Breast epithelium (tissue), 4 donors: ENCODE measurements around the gene CNMD. TPM values are rescaled to one million over a fixed set of nuclear protein-coding genes. Genes with fewer than 3 reads are reported as not detected.

Experiments
- DNase-seq, 2 donors: peaks; one replicate each; pipeline ENCODE4 v3.0.0-alpha.2; 2019; ENCODE audit warnings: low spot score in 2 of 2
- H3K27ac ChIP-seq, 2 donors: fragments of 200-600 bp; sonication (generic) in 1 of 2; one replicate each; pipeline ENCODE4 v1.5.1; 2016 to 2019; ENCODE audit warnings: mild to moderate bottlenecking in 1 of 2
- H3K27me3 ChIP-seq, 2 donors: fragments of 200-600 bp; sonication (generic) in 1 of 2; one replicate each; pipeline versions ENCODE4 v1.5.1 to v1.6.0; 2017 to 2019; ENCODE audit warnings: control low read depth in 1 of 2, mild to moderate bottlenecking in 1 of 2
- H3K36me3 ChIP-seq: fragments of 200-600 bp; one replicate; pipeline ENCODE4 v1.5.1; 2019
- H3K4me1 ChIP-seq, 2 donors: fragments of 200-600 bp; sonication (generic); one replicate each; pipeline ENCODE4 v1.5.1; 2016 to 2019; ENCODE audit warnings: control low read depth in 1 of 2
- H3K4me3 ChIP-seq, 3 donors: fragments of 200-600 bp; sonication (generic); 1 replicate in 2 of 3; 2 replicates in 1 of 3; pipeline ENCODE4 v1.5.1; 2016 to 2019; ENCODE audit warnings: mild to moderate bottlenecking in 3 of 3, moderate library complexity in 2 of 3
- H3K9me3 ChIP-seq, 2 donors: fragments of 200-600 bp; sonication (generic) in 1 of 2; one replicate each; pipeline ENCODE4 v1.5.1; 2016 to 2019; ENCODE audit warnings: control low read depth in 1 of 2
- CTCF ChIP-seq, 3 donors: fragments of 450-650 bp; IDR thresholded peaks; one replicate each; pipeline ENCODE4 v1.5.1; 2016 to 2017; ENCODE audit warnings: antibody characterized with exemption in 3 of 3, mild to moderate bottlenecking in 3 of 3, moderate library complexity in 3 of 3
- POLR2A ChIP-seq: fragments of 450-650 bp; IDR thresholded peaks from one replicate; pipeline ENCODE4 v1.6.1; 2016; ENCODE audit warnings: antibody characterized with exemption, mild to moderate bottlenecking, moderate library complexity
- POLR2AphosphoS5 ChIP-seq, 3 donors: sonication (generic); formaldehyde crosslinking; IDR thresholded peaks; one replicate each; pipeline ENCODE4 v1.6.1; 2017; ENCODE audit warnings: antibody characterized with exemption in 3 of 3
- intact Hi-C: fragments of 100-400 bp; cut with DNase I; formaldehyde crosslinking; loops from one replicate; pipeline ENCODE4 v1.15.1; 2023; ENCODE audit warnings: low total_unique reads
- total RNA-seq, 3 donors: library from RNA; depleted of rRNA; stranded (reverse); fragments of >200 nt; gene quantifications; one replicate each; pipeline ENCODE4 v1.1.0, GENCODE V29; 2016

CNMD gene
- total RNA-seq, 3 donors from 2014 or later = 0.29 to 0.96 TPM; not detected in 1

- intact Hi-C loops = no loop called here
- Histone ChIP-seq H3K27me3 (peaks cover 3 to 41% of the 10 kb centered on the region in 2 donors), H3K9me3 (no peaks in the 10 kb centered on the region), H3K4me3 (peak overlapping the region; percentile 20 to 58 (median 34)), H3K4me1 (no peaks in the 10 kb centered on the region), H3K27ac (no peak overlapping the region), H3K36me3 (no peaks in the 10 kb centered on the region)
- no peak for DNase-seq
- no peak for TF ChIP-seq CTCF (IDR thresholded peaks at IDR 0.05)
- TF ChIP-seq POLR2A = no peak
- TF ChIP-seq POLR2AphosphoS5 (IDR thresholded peaks at IDR 0.05) = no peak
Observed at GRCh38 chr13:52738719-52739467, 727 bp downstream of the CNMD start.

- Histone ChIP-seq H3K36me3 (no peaks in the 10 kb centered on the region), H3K27ac (no peak overlapping the region), H3K27me3 (peaks cover 3 to 41% of the 10 kb centered on the region in 2 donors), H3K9me3 (no peaks in the 10 kb centered on the region), H3K4me3 (no peak overlapping the region), H3K4me1 (no peaks in the 10 kb centered on the region)
- TF ChIP-seq CTCF (IDR thresholded peaks at IDR 0.05) (no peak), POLR2AphosphoS5 (IDR thresholded peaks at IDR 0.05) (no peak), POLR2A (no peak)
- no peak for DNase-seq
- intact Hi-C loops = no loop called here
Observed at GRCh38 chr13:52737965-52738364, 1.7 kb downstream of the CNMD start.

- intact Hi-C loops = no loop called here
- TF ChIP-seq CTCF (IDR thresholded peaks at IDR 0.05) = no peak
- TF ChIP-seq POLR2A = no peak
- no peak for TF ChIP-seq POLR2AphosphoS5 (IDR thresholded peaks at IDR 0.05)
- Histone ChIP-seq H3K4me1 (no peaks in the 10 kb centered on the region), H3K36me3 (no peaks in the 10 kb centered on the region), H3K27ac (no peak overlapping the region), H3K9me3 (no peaks in the 10 kb centered on the region), H3K4me3 (no peak overlapping the region), H3K27me3 (peaks cover 3 to 41% of the 10 kb centered on the region in 2 donors)
- no peak for DNase-seq
Observed at GRCh38 chr13:52737451-52737850, 2.2 kb downstream of the CNMD start.

GRCh38 chr13:52736891-52737290 is 2.7 kb downstream of the CNMD start:
- no peak for TF ChIP-seq POLR2AphosphoS5 (IDR thresholded peaks at IDR 0.05)
- TF ChIP-seq CTCF (IDR thresholded peaks at IDR 0.05) = no peak
- no peak for TF ChIP-seq POLR2A
- no peak overlapping the region for H3K27ac ChIP-seq
- peaks cover 3 to 41% of the 10 kb centered on the region in 2 donors for H3K27me3 ChIP-seq
- DNase-seq = no peak
- no peaks in the 10 kb centered on the region for H3K36me3 ChIP-seq
- intact Hi-C loops = no loop called here
- H3K4me3 ChIP-seq = no peak overlapping the region
- no peaks in the 10 kb centered on the region for H3K4me1 ChIP-seq
- H3K9me3 ChIP-seq = no peaks in the 10 kb centered on the region

GRCh38 chr13:52734075-52734623 is 5.5 kb downstream of the CNMD start:
- no peaks in the 10 kb centered on the region for H3K36me3 ChIP-seq
- H3K4me3 ChIP-seq = no peak overlapping the region
- intact Hi-C loops = no loop called here

More at GRCh38 chr13:52734075-52734623, 5.5 kb downstream of the CNMD start:
- TF ChIP-seq POLR2A (no peak), CTCF (IDR thresholded peaks at IDR 0.05) (no peak), POLR2AphosphoS5 (IDR thresholded peaks at IDR 0.05) (no peak)
- no peak for DNase-seq
- Histone ChIP-seq H3K9me3 (no peaks in the 10 kb centered on the region), H3K4me1 (no peaks in the 10 kb centered on the region), H3K27me3 (peaks cover 3 to 22% of the 10 kb centered on the region in 2 donors), H3K27ac (no peak overlapping the region)
